HEK293T (cell line): Measurements from ENCODE around the gene ZBTB45.
"Not testable (repeated sequence)": the region's sequence is repeated elsewhere in the genome, so short reads cannot be mapped to it uniquely, and the experiment has no call there.

ENCODE experiments used
- CTCF ChIA-PET: fragments of 350-600 bp; formaldehyde crosslinking; extraction: SDS; loops from one replicate; lab custom pipeline; 2021; ENCODE audit warnings: antibody characterized with exemption, inconsistent platforms; lab: Yijun Ruan, JAX
- POLR2A ChIA-PET: fragments of 350-600 bp; formaldehyde crosslinking; extraction: SDS; loops from one replicate; lab custom pipeline; 2020; ENCODE audit warnings: antibody characterized with exemption, inconsistent platforms; lab: Yijun Ruan, JAX
- DNase-seq: peaks from one replicate; pipeline ENCODE4 v3.0.0; 2012; ENCODE audit warnings: mixed read lengths; ENCODE audit errors: extremely low spot score
- ARNT ChIP-seq: fragments of 450-650 bp; IDR thresholded peaks from 2 replicates; pipeline ENCODE4 v1.6.1; 2017; ENCODE audit warnings: mild to moderate bottlenecking
- BHLHE40 ChIP-seq: fragments of 450-650 bp; IDR thresholded peaks from 2 replicates; pipeline ENCODE4 v1.6.1; 2016; ENCODE audit warnings: mild to moderate bottlenecking, moderate library complexity, borderline replicate concordance
- CTBP1 ChIP-seq: fragments of 450-650 bp; IDR thresholded peaks from 2 replicates; pipeline ENCODE4 v1.6.1; 2016; ENCODE audit warnings: borderline replicate concordance
- ELF4 ChIP-seq: fragments of 450-650 bp; IDR thresholded peaks from 2 replicates; pipeline ENCODE4 v1.6.1; 2017; ENCODE audit warnings: antibody characterized with exemption
- FOXA1 ChIP-seq: fragments of 450-650 bp; IDR thresholded peaks from 2 replicates; pipeline ENCODE4 v1.6.1; 2016; ENCODE audit warnings: mild to moderate bottlenecking
- FOXK2 ChIP-seq: fragments of 450-650 bp; IDR thresholded peaks from 2 replicates; pipeline ENCODE4 v1.6.1; 2016; ENCODE audit warnings: mild to moderate bottlenecking
- FOXM1 ChIP-seq: fragments of 450-650 bp; IDR thresholded peaks from 2 replicates; pipeline ENCODE4 v1.6.1; 2017; ENCODE audit warnings: mild to moderate bottlenecking, borderline replicate concordance
- HDGF ChIP-seq: fragments of 450-650 bp; IDR thresholded peaks from 2 replicates; pipeline ENCODE4 v1.6.1; 2017; ENCODE audit warnings: antibody characterized with exemption, borderline replicate concordance
- L3MBTL2 ChIP-seq: fragments of 450-650 bp; conservative IDR thresholded peaks from 2 replicates; pipeline ENCODE4 v1.6.1; 2016; ENCODE audit warnings: mild to moderate bottlenecking
- LEF1 ChIP-seq: fragments of 450-650 bp; IDR thresholded peaks from 2 replicates; pipeline ENCODE4 v1.6.1; 2017; ENCODE audit warnings: mild to moderate bottlenecking, borderline replicate concordance
- NFRKB ChIP-seq: fragments of 450-650 bp; IDR thresholded peaks from 2 replicates; pipeline ENCODE4 v1.6.1; 2016; ENCODE audit warnings: mild to moderate bottlenecking, moderate library complexity
- PKNOX1 ChIP-seq: fragments of 450-650 bp; IDR thresholded peaks from 2 replicates; pipeline ENCODE4 v1.6.1; 2016
- SP1 ChIP-seq: fragments of 450-650 bp; IDR thresholded peaks from 2 replicates; pipeline ENCODE4 v1.6.1; 2017
- SUZ12 ChIP-seq: fragments of 450-650 bp; IDR thresholded peaks from 2 replicates; pipeline ENCODE4 v1.6.1; 2016; ENCODE audit warnings: mild to moderate bottlenecking
- TARDBP ChIP-seq: fragments of 450-650 bp; IDR thresholded peaks from 2 replicates; pipeline ENCODE4 v1.6.1; 2016
- ZNF384 ChIP-seq: fragments of 450-650 bp; IDR thresholded peaks from 2 replicates; pipeline ENCODE4 v1.6.1; 2016

The ZBTB45 gene

GRCh38 chr19:58474291-58474996 is 45.2 kb downstream of the ZBTB45 start:
- DNase-seq = no peak
- CTCF ChIA-PET = no interaction called here

GRCh38 chr19:58473775-58474174 is 45.8 kb downstream of the ZBTB45 start:
- no peak for DNase-seq
- CTCF ChIA-PET = no interaction called here
- TF ChIP-seq LEF1 = no peak
- no peak for TF ChIP-seq ELF4
- no peak for TF ChIP-seq ARNT
- TF ChIP-seq ZNF384 = no peak
- no peak for TF ChIP-seq FOXA1
- no peak for TF ChIP-seq PKNOX1
- TF ChIP-seq FOXM1 = no peak
- no peak for TF ChIP-seq FOXK2
- TF ChIP-seq BHLHE40 = no peak
- TF ChIP-seq SP1 = no peak
- TF ChIP-seq NFRKB = no peak
- TF ChIP-seq TARDBP = no peak
- no peak for TF ChIP-seq HDGF
- no peak for TF ChIP-seq L3MBTL2
- no peak for TF ChIP-seq SUZ12
- POLR2A ChIA-PET = interaction anchor here (0.6 kb wide), 1 partner anchor 10 kb away, joined by 3 read pairs; no protein-coding TSS in a partner anchor

More at GRCh38 chr19:58474291-58474996, 45.2 kb downstream of the ZBTB45 start:
- POLR2A ChIA-PET = interaction anchor here (1.3 to 2.5 kb wide), 2 partner anchors 45 to 66 kb away, joined by 3 to 14 read pairs; partner anchors contain the start of genes ZBTB45 and ZNF584
- no peak for TF ChIP-seq CTBP1

- DNase-seq = no peak
- POLR2A ChIA-PET = no interaction called here
- CTCF ChIA-PET = no interaction called here
- TF ChIP-seq CTBP1 = no peak
- no peak for TF ChIP-seq ZNF384
- no peak for TF ChIP-seq BHLHE40
- no peak for TF ChIP-seq TARDBP
- TF ChIP-seq SP1 = no peak
- TF ChIP-seq HDGF = no peak
- TF ChIP-seq ARNT = no peak
- TF ChIP-seq FOXK2 = no peak
- no peak for TF ChIP-seq PKNOX1
- TF ChIP-seq LEF1 = no peak
- TF ChIP-seq NFRKB = no peak
These were observed 47.9 kb downstream of the ZBTB45 start for GRCh38 chr19:58471736-58472135.

- DNase-seq, CTCF ChIA-PET, POLR2A ChIA-PET: not testable (repeated sequence)
These were observed 48.6 kb downstream of the ZBTB45 start for GRCh38 chr19:58470837-58471543.

GRCh38 chr19:58469241-58470013 is 50.2 kb downstream of the ZBTB45 start:
- ChIA-PET POLR2A (no interaction called here), CTCF (no interaction called here)
- DNase-seq = no peak
- no peak for TF ChIP-seq ZNF384
- TF ChIP-seq BHLHE40 = no peak
- TF ChIP-seq SP1 = no peak
- no peak for TF ChIP-seq NFRKB
- TF ChIP-seq FOXM1 = no peak
- TF ChIP-seq FOXK2 = no peak
- no peak for TF ChIP-seq FOXA1

GRCh38 chr19:58468216-58468839 is 51.3 kb downstream of the ZBTB45 start:
- ChIA-PET POLR2A (no interaction called here), CTCF (no interaction called here)
- DNase-seq = no peak
- no peak for TF ChIP-seq TARDBP
- no peak for TF ChIP-seq ELF4
- TF ChIP-seq BHLHE40 = no peak
- no peak for TF ChIP-seq FOXM1
- TF ChIP-seq CTBP1 = no peak
- no peak for TF ChIP-seq PKNOX1
- no peak for TF ChIP-seq LEF1
- no peak for TF ChIP-seq L3MBTL2
- no peak for TF ChIP-seq FOXK2
- TF ChIP-seq SP1 = no peak
- no peak for TF ChIP-seq NFRKB
- TF ChIP-seq ZNF384 = no peak
- TF ChIP-seq ARNT = no peak
- no peak for TF ChIP-seq SUZ12
- no peak for TF ChIP-seq FOXA1
- no peak for TF ChIP-seq HDGF
